ENCODE data around the gene RAB3A. TPM values are rescaled to one million over a fixed set of nuclear protein-coding genes. Genes with fewer than 3 reads are reported as not detected.

Gene RAB3A
- total RNA-seq, 1 experiment from 2014 or later = 0.68 TPM

- intact Hi-C loops (cut with micrococcal nuclease) = loop anchor here (1.0 kb wide), 2 partner anchors 48 to 124 kb away; no protein-coding TSS in a partner anchor
- H3K27ac Mint-ChIP-seq (ENCODE audit: low read depth, unreplicated experiment) = peak overlapping the region; percentile 95
- H3K36me3 Mint-ChIP-seq (ENCODE audit: insufficient read depth, unreplicated experiment) = peaks cover 14% of the 10 kb centered on the region
- ChIA-PET CTCF (interaction anchor here (0.5 to 2.7 kb wide), 9 partner anchors 14 to 207 kb away, joined by 3 to 18 read pairs (median 5); no protein-coding TSS in a partner anchor), POLR2A (interaction anchor here (0.6 to 5.6 kb wide), 31 partner anchors 12 to 970 kb away, joined by 3 to 147 read pairs (median 4); partner anchors contain the start of genes IFI30, JUND, LSM4 and MPV17L2)
- H3K9me3 Mint-ChIP-seq (ENCODE audit: unreplicated experiment) = no peaks in the 10 kb centered on the region
- TF ChIP-seq CTCF (IDR thresholded peaks at IDR 0.05; ENCODE audit: unreplicated experiment) = no peak
- H3K4me3 Mint-ChIP-seq (ENCODE audit: unreplicated experiment) = peak overlapping the region; percentile 95
- no peak for DNase-seq (ENCODE audit: unreplicated experiment)
- no TSS peak for BruUV-seq (replicated peaks)
- peaks cover 5% of the 10 kb centered on the region for H3K4me1 Mint-ChIP-seq (ENCODE audit: insufficient read depth, unreplicated experiment)
- no peaks in the 10 kb centered on the region for H3K27me3 Mint-ChIP-seq (ENCODE audit: insufficient read depth, unreplicated experiment)
Observed at GRCh38 chr19:18204394-18205199, 755 bp upstream of the RAB3A start.

DNA sequence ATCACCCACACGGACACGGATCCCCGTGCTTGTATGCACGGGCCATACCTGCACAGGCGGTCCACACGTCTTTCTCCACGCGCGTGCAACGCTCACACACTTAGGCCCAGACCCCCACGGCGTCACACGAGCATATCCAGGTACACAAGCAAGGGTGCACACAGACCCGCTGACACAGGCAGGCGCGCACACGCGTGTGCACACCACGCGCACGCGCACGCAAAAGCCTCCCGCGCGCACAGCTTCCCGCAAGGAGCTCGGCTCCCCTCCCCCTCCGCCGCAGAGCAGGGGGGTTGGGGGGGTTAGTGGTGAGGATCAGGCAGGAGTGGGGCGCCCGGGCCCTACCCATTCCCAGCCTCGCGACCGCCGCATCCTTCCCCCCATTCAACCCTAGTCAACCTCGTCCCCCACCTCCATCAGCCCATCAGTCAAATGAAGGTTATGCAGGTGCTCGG lies 407 bp downstream of the RAB3A start:
- no peaks in the 10 kb centered on the region for H3K9me3 Mint-ChIP-seq (ENCODE audit: unreplicated experiment)
- intact Hi-C loops (cut with micrococcal nuclease) = no loop called here
- no TSS peak for BruUV-seq (replicated peaks)

DNA sequence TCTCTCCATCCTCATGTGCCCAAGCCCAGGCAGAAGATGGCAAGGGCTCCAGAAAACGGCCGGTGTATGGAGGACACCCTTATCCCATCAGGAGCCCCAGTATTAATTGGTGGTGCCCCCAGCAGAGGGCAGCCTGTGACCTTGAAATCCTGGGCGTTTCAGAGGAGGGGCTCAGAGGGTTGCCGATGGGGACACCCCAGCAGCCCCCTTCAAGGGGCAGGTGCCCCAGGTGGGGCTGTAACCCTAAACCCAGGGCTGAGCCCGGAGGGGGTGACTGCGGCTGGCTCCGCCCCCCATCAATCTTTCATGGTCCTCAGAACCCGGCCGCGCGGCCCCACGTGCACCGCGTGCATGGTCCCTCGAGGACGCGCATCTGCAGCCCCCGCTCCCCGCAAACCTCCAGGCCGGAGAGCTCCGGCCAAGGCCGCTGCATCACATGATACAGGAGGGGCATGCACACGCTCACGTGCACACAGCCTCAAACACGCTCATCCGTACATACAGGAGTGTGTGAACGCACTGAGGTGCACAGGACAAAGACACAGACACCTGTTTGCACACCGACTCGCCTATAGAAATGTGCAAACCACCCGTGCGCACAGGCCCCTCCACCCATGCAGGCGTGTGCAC lies 949 bp downstream of the RAB3A start:
- no peak for DNase-seq (ENCODE audit: unreplicated experiment)
- Mint-ChIP-seq H3K4me3 (ENCODE audit: unreplicated experiment) (peak overlapping the region; percentile 95), H3K27ac (ENCODE audit: low read depth, unreplicated experiment) (no peak overlapping the region), H3K27me3 (ENCODE audit: insufficient read depth, unreplicated experiment) (no peaks in the 10 kb centered on the region), H3K4me1 (ENCODE audit: insufficient read depth, unreplicated experiment) (peaks cover 5% of the 10 kb centered on the region), H3K9me3 (ENCODE audit: unreplicated experiment) (no peaks in the 10 kb centered on the region), H3K36me3 (ENCODE audit: insufficient read depth, unreplicated experiment) (peaks cover 25% of the 10 kb centered on the region)
- intact Hi-C loops (cut with micrococcal nuclease) = no loop called here
- POLR2A ChIA-PET = interaction anchor here (0.6 to 5.6 kb wide), 13 partner anchors 10 to 182 kb away, joined by 3 to 147 read pairs (median 5); partner anchors contain the start of genes IFI30, JUND and MPV17L2
- CTCF ChIA-PET = interaction anchor here (0.6 to 2.0 kb wide), 5 partner anchors 9 to 200 kb away, joined by 3 to 5 read pairs (median 4); no protein-coding TSS in a partner anchor
- TF ChIP-seq CTCF (IDR thresholded peaks at IDR 0.05; ENCODE audit: unreplicated experiment) = peak; percentile 9
- no TSS peak for BruUV-seq (replicated peaks)

More for the DNA sequence above, 407 bp downstream of the RAB3A start:
- Mint-ChIP-seq H3K27ac (ENCODE audit: low read depth, unreplicated experiment) (no peak overlapping the region), H3K4me1 (ENCODE audit: insufficient read depth, unreplicated experiment) (peaks cover 5% of the 10 kb centered on the region), H3K4me3 (ENCODE audit: unreplicated experiment) (peak overlapping the region; percentile 95), H3K36me3 (ENCODE audit: insufficient read depth, unreplicated experiment) (peaks cover 19% of the 10 kb centered on the region), H3K27me3 (ENCODE audit: insufficient read depth, unreplicated experiment) (no peaks in the 10 kb centered on the region)
- POLR2A ChIA-PET = interaction anchor here (0.6 to 5.6 kb wide), 19 partner anchors 10 to 870 kb away, joined by 3 to 147 read pairs (median 4); partner anchors contain the start of genes IFI30, JUND and MPV17L2
- CTCF ChIA-PET = interaction anchor here (0.6 to 1.7 kb wide), 4 partner anchors 10 to 201 kb away, joined by 3 to 5 read pairs (median 4); no protein-coding TSS in a partner anchor
- no peak for TF ChIP-seq CTCF (IDR thresholded peaks at IDR 0.05; ENCODE audit: unreplicated experiment)
- DNase-seq (ENCODE audit: unreplicated experiment) = no peak

All from MCF 10A (cell line).